NCI-H1436 treated with DMSO at 0.1 percent for 48 hours (cell line): ENCODE measurements around the gene ENAM.
"Not testable (repeated sequence)": the region's sequence is repeated elsewhere in the genome, so short reads cannot be mapped to it uniquely, and the experiment has no call there.

Source experiments
- DNase-seq: peaks from one replicate; lab custom pipeline; 2025; lab: John Stamatoyannopoulos, UW

The ENAM gene

GRCh38 chr4:70624226-70624793 is 4.2 kb upstream of the ENAM start:
- DNase-seq = no peak

GRCh38 chr4:70627620-70628019 is 924 bp upstream of the ENAM start:
- DNase-seq = no peak

GRCh38 chr4:70629469-70630090 is 1.0 kb downstream of the ENAM start:
- no peak for DNase-seq

- DNase-seq = no peak
Measured at GRCh38 chr4:70630162-70630561, 1.6 kb downstream of the ENAM start.

- no peak for DNase-seq
Measured at GRCh38 chr4:70632028-70632427, 3.5 kb downstream of the ENAM start.

GRCh38 chr4:70634482-70634881 is 5.9 kb downstream of the ENAM start:
- no peak for DNase-seq

DNA sequence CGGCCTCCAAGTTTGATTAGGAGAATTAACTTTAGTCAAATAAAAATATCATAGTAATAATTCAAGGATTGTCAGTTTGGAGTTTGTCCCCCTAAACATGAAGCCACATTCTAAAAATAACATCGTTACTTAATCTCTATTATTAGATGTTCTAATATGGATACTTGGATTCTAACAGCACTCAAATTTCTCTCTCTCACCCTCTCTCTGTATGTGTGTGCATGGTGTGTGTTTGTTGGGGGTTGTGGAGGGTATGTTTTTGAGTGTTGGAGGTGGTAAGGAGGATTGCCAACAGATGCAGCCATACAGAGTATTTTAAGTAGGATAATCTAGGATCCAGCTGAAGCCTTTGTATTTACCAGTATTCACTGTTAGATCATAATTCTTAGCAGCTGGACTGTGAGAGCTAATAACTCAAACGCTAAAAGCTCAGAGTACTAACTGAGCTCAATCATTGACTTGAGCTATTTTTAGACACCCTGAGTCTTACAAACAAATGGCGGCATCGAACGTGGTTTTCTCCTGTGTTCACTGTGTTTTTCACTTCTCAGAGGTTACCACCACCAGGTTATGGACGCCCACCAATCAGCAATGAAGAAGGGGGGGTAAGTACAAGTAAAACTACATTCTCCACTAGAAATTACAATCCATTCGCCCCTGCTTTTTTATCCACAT is 8.8 kb downstream of the ENAM start:
- DNase-seq = no peak

GRCh38 chr4:70640192-70640591 is 11.6 kb downstream of the ENAM start:
- DNase-seq = no peak

- not testable (repeated sequence) for DNase-seq
Measured at GRCh38 chr4:70650741-70651140, 22.2 kb downstream of the ENAM start.

DNA sequence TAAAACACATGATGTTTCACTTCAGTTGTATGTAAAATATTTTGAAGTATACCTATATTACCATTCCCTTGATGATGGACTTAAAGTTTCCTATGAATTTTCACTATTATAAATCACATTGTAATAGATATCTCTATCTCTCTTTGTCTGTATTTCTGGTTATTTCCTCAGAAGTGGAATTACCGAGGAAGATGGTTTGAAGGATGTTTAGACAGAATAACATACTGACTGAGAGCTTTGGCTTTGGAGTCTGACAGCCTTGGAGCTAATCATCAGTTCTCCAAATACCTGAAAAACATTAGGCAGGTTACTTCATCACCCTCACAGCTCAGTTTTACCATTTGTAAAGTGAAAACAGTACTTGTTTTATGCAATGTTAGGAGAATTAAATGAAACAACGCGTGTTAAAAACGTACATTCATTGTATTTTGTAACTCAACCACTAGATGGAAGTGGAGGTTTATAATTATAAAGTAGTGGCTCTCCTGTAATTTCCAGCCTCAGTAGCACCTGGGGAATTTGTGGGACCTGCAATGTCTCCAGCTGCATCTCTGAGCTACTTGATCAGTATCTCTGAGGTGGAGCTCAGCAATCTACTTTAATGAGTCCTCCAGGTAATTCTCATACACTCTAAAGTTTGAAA is 23.4 kb downstream of the ENAM start:
- DNase-seq = no peak

- no peak for DNase-seq
Measured at GRCh38 chr4:70654605-70655011, 26.1 kb downstream of the ENAM start.

DNA sequence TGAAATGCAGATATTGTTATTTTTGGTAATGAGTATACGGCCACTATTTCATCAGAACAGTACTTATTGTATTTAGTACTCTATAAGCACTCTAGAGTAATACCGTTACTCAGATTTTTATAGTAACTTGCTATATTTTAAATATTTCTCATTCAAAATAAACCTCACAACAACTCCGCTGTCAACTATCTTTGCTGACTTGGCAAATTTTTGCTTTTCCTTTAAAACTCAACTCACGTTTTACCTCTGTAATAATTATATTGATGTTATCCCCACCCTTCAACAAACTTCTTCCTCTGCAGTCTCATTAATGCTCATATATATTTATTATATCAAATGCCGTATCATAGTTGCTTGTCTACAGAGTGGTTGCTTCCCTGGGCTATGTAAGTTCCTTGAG is 28.8 kb downstream of the ENAM start:
- no peak for DNase-seq

DNA sequence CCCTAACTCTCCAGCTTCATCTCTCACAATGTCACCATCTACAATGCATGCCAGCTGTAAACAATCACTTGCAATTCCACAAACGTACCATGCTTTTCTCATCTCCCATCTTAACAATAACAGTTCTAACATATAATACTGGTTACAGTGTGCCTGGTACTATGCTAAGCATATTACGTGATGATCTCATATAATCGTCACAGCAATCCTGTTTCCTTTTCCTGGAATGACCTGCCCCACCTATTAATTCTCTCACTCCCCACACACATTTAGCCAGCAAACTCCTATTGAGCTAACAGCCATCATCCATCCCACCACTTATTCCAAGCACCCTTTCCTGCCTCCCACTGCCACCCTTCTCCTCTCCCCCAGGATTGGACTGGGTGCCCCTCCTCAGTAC is 29.9 kb downstream of the ENAM start:
- no peak for DNase-seq

GRCh38 chr4:70660106-70660505 is 31.6 kb downstream of the ENAM start:
- DNase-seq = no peak

GRCh38 chr4:70661309-70661922 is 32.9 kb downstream of the ENAM start:
- DNase-seq = not testable (repeated sequence)

DNA sequence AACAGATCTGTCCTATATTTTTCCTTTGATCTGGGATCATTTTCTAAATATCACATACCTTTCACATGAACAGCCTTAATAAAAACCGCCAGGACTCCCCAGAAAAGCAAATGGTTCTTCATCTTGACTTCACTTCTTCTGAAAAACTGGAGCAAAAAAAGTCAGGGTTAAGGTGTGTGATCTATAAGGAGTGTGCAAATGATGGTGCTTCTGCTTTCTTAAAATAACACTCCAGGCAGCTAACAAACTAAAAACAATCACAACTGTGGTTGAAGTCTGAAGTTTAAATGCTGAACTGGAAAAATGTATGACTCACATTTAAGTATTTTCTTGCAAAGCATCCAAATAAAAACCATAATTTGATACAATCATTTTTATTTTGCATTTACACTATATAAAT is 37.8 kb downstream of the ENAM start, which contains the start of gene JCHAIN:
JCHAIN (minus strand) TSS at position 140 of the 400 bp plus-strand sequence; CDS start at position 122, 18 bp downstream.
- no peak for DNase-seq

GRCh38 chr4:70667740-70668535 is 39.4 kb downstream of the ENAM start:
- no peak for DNase-seq

DNA sequence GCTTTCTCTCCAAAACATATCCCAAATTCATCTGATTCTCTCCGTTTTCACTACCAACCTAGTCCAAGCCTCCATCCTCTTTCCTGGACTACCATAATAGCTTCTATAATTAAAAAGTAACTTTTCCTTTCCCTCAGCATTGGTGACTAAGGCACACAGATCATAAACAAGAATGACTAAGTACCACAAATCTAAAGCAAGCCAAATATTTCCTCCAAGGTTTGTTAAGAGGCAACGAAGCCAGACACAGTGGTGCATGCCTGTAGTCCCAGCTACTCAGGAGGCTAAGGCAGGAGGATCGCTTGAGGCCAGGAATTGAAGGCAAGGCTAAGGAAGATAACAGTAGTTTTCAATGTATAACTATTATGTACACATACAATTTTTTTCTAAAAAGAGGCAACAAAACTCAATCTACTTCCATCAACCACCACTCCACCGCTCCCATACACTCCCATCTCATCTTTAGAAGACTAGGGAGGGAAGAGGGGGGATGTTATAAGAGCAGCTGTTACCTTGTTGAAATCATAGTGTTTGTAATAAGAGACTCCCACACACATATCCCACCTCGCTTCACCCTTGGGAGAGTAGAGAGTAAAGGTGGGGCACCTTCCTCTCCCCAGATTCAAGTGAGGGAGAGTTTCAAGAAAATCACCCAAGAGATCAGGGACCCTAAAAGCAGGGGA is 41.9 kb downstream of the ENAM start:
- no peak for DNase-seq

DNA sequence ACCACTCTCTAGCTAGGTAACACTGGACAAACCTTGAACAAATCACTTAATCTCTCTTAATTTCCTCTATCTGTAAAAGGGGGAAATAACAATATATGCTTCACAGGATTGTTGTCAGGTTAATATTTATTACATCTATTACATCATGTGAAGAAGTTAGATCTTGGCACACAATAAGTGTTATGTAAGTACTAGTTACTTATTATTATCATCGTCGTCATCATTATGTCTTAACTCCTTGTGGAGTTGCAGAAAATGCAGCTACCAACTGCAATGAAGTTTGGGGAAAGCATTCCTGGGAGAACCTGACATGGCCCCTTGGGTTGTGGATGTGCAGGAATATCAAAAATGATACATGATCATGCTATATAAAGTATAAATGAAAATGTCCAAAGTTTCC is 42.5 kb downstream of the ENAM start:
- no peak for DNase-seq

- no peak for DNase-seq
Measured at GRCh38 chr4:70674191-70674590, 45.6 kb downstream of the ENAM start.

DNA sequence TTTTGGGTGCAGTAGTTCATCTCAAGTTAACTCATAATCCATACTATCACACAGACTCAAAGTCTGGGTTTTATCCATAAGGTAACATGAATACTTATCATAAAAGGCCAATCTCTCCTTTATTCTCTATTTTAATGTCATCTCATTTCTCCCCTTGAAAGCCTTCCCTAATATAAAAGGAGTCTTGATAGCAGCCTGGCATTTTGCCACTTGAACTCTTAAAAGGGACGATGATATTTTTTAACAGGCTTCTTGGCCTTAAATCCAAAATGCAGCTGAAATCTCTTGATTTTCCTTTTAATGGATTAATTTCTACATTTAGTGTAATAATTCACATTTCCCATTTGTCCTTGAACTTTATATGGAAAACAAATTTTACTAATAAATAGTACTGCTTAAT is 46.2 kb downstream of the ENAM start:
- no peak for DNase-seq
